MCF 10A (cell line): ENCODE measurements around the gene ARHGAP22. TPM values are rescaled to one million over a fixed set of nuclear protein-coding genes. Genes with fewer than 3 reads are reported as not detected.

Source experiments
- BruUV-seq: library from RNA; stranded (reverse); fragments of 400-500 nt; replicated peaks from 2 replicates; lab custom pipeline; 2021; lab: Mats Ljungman, UMichigan
- CTCF ChIA-PET: fragments of 300-600 bp; sonication (Branson Sonifier 250); formaldehyde crosslinking; extraction: SDS; loops from one replicate; lab custom pipeline; 2021; ENCODE audit warnings: antibody characterized with exemption, inconsistent platforms; lab: Yijun Ruan, JAX
- POLR2A ChIA-PET: fragments of 300-600, 350-650 bp; sonication (Branson Sonifier 250); formaldehyde crosslinking; extraction: SDS; loops from one replicate; lab custom pipeline; 2020; ENCODE audit warnings: antibody characterized with exemption, inconsistent platforms; lab: Yijun Ruan, JAX
- DNase-seq: peaks from one replicate; pipeline ENCODE4 v3.0.0-alpha.2; 2018; ENCODE audit not compliant: unreplicated experiment
- H3K27ac Mint-ChIP-seq: one replicate; pipeline ENCODE4 v1.8.0; 2022; ENCODE audit warnings: mild to moderate bottlenecking, low read depth, mixed read lengths; ENCODE audit not compliant: unreplicated experiment
- H3K27me3 Mint-ChIP-seq: one replicate; pipeline ENCODE4 v1.8.0; 2022; ENCODE audit warnings: mixed read lengths; ENCODE audit not compliant: insufficient read depth, unreplicated experiment
- H3K36me3 Mint-ChIP-seq: one replicate; pipeline ENCODE4 v1.8.0; 2022; ENCODE audit warnings: mild to moderate bottlenecking, moderate library complexity, mixed read lengths; ENCODE audit not compliant: insufficient read depth, unreplicated experiment
- H3K4me1 Mint-ChIP-seq: one replicate; pipeline ENCODE4 v1.8.0; 2022; ENCODE audit warnings: mixed read lengths; ENCODE audit not compliant: insufficient read depth, unreplicated experiment
- H3K4me3 Mint-ChIP-seq: one replicate; pipeline ENCODE4 v1.8.0; 2022; ENCODE audit warnings: mild to moderate bottlenecking, moderate library complexity, mixed read lengths; ENCODE audit not compliant: unreplicated experiment
- H3K9me3 Mint-ChIP-seq: one replicate; pipeline ENCODE4 v1.8.0; 2022; ENCODE audit warnings: mixed read lengths; ENCODE audit not compliant: unreplicated experiment
- CTCF ChIP-seq: fragments of 200-600 bp; IDR thresholded peaks from one replicate; pipeline ENCODE4 v1.8.0; 2022; ENCODE audit warnings: antibody characterized with exemption, mild to moderate bottlenecking; ENCODE audit not compliant: unreplicated experiment
- intact Hi-C: fragments of 100-400 bp; cut with micrococcal nuclease; formaldehyde crosslinking; loops from 2 replicates; pipeline ENCODE4 v1.14.1; 2022
- total RNA-seq: library from RNA; stranded (reverse); gene quantifications from 2 replicates; pipeline ENCODE4 v1.2.3, GENCODE V29; 2022

The ARHGAP22 gene
- total RNA-seq, 1 experiment from 2014 or later: 6.3 TPM

- ChIA-PET POLR2A (no interaction called here), CTCF (interaction anchor here (1.0 to 20.0 kb wide), 6 partner anchors 14 to 183 kb away, joined by 3 to 428 read pairs (median 4); no protein-coding TSS in a partner anchor)
- intact Hi-C loops: no loop called here
- no TSS peak for BruUV-seq
- no peak for DNase-seq
- Mint-ChIP-seq H3K4me3 (no peak overlapping the region), H3K27me3 (no peaks in the 10 kb centered on the region), H3K36me3 (no peaks in the 10 kb centered on the region), H3K27ac (no peak overlapping the region), H3K4me1 (no peaks in the 10 kb centered on the region), H3K9me3 (no peaks in the 10 kb centered on the region)
- no peak for TF ChIP-seq CTCF
Observed at GRCh38 chr10:48547061-48547895, 57.6 kb downstream of the ARHGAP22 start.

- DNase-seq: no peak
- H3K36me3 Mint-ChIP-seq: no peaks in the 10 kb centered on the region
- no peaks in the 10 kb centered on the region for H3K27me3 Mint-ChIP-seq
- CTCF ChIA-PET: interaction anchor here (0.6 to 20.0 kb wide), 6 partner anchors 9 to 235 kb away, joined by 3 to 428 read pairs (median 4); no protein-coding TSS in a partner anchor
- intact Hi-C loops: no loop called here
- H3K9me3 Mint-ChIP-seq: no peaks in the 10 kb centered on the region
- POLR2A ChIA-PET: no interaction called here
- BruUV-seq: no TSS peak
- no peak overlapping the region for H3K27ac Mint-ChIP-seq
- H3K4me1 Mint-ChIP-seq: no peaks in the 10 kb centered on the region
- no peak overlapping the region for H3K4me3 Mint-ChIP-seq
- no peak for TF ChIP-seq CTCF
Observed at GRCh38 chr10:48545462-48546145, 59.3 kb downstream of the ARHGAP22 start.

- POLR2A ChIA-PET: no interaction called here
- Mint-ChIP-seq H3K27ac (no peak overlapping the region), H3K4me1 (no peaks in the 10 kb centered on the region)
Observed at GRCh38 chr10:48543182-48543844, 61.6 kb downstream of the ARHGAP22 start.

More at GRCh38 chr10:48543182-48543844, 61.6 kb downstream of the ARHGAP22 start:
- no TSS peak for BruUV-seq
- DNase-seq: no peak
- no peak overlapping the region for H3K4me3 Mint-ChIP-seq
- intact Hi-C loops: no loop called here
- no peaks in the 10 kb centered on the region for H3K9me3 Mint-ChIP-seq
- H3K36me3 Mint-ChIP-seq: no peaks in the 10 kb centered on the region
- CTCF ChIA-PET: interaction anchor here (0.6 to 20.0 kb wide), 5 partner anchors 8 to 439 kb away, joined by 3 to 428 read pairs (median 4); no protein-coding TSS in a partner anchor
- TF ChIP-seq CTCF: no peak
- H3K27me3 Mint-ChIP-seq: no peaks in the 10 kb centered on the region
